Activated T-cell treated with anti-CD3 and anti-CD28 coated beads, Interleukin-2, amount 50 U/mL, for 4 hours (primary cell): ENCODE results near the gene FBLN1. TPM values are rescaled to one million over a fixed set of nuclear protein-coding genes. Genes with fewer than 3 reads are reported as not detected.

Experiments used
- ATAC-seq, 2 donors: fragments of 200-7000 bp; cut with Tn5 transposase; one replicate each; pipeline ENCODE4 v1.10.0; 2021
- DNase-seq: peaks from one replicate; pipeline ENCODE4 v3.0.0-alpha.2; 2020
- H3K27me3 Mint-ChIP-seq: one replicate; pipeline ENCODE4 v1.8.0; 2021; ENCODE audit warnings: low read depth, mixed read lengths
- H3K36me3 Mint-ChIP-seq: one replicate; pipeline ENCODE4 v1.8.0; 2022; ENCODE audit warnings: mixed read lengths; ENCODE audit not compliant: insufficient read depth
- H3K4me1 Mint-ChIP-seq: one replicate; pipeline ENCODE4 v1.8.0; 2021; ENCODE audit warnings: low read depth, mixed read lengths
- H3K4me3 Mint-ChIP-seq: one replicate; pipeline ENCODE4 v1.8.0; 2021; ENCODE audit warnings: mild to moderate bottlenecking, moderate library complexity, mixed read lengths
- H3K9me3 Mint-ChIP-seq: one replicate; pipeline ENCODE4 v1.8.0; 2021; ENCODE audit warnings: mixed read lengths
- total RNA-seq, 3 donors: library from RNA; stranded (reverse); gene quantifications; one replicate each; pipeline ENCODE4 v1.2.1, GENCODE V29; 2021

Gene FBLN1
- total RNA-seq, 3 donors from 2014 or later = 0.43 to 0.69 (median 0.46) TPM

DNA sequence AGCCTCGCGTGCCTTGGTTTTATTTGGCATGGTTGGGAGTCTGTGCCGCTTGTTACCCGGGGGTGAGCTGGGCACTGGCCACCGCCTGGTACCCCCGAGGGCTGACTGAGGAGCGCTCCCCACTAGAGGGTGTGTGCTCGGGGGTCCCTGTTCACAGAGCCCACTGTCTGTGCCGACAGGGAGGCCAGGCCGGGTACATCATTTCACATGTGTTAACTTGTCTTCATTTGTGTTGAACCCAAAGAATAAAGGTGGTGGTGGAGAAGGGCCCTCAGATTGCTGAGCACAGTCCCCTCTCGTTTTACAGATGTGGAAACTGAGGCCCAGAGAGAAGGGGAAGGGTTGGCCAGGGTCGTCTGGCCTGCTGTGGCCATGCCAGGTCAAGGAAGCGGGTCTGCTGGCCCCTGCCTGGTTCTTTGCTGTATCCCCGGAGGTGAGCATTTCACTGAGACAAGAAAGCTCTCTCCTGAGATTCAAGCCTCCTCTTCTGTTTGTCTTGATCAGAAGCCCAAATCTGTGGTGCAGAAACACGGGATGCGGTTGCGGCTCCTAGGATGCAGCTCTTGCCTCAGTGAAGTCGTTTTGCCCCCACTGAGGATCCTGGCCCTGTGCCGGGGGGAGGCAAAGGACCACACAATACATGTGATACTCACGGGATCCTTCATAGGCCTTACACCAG is 60.8 kb downstream of the FBLN1 start:
- peaks cover 24% of the 10 kb centered on the region for H3K27me3 Mint-ChIP-seq
- peaks cover 1% of the 10 kb centered on the region for H3K36me3 Mint-ChIP-seq
- ATAC-seq (no peak), DNase-seq (no peak)
- peaks cover 10% of the 10 kb centered on the region for H3K9me3 Mint-ChIP-seq
- H3K4me3 Mint-ChIP-seq = no peak overlapping the region
- H3K4me1 Mint-ChIP-seq = no peaks in the 10 kb centered on the region

GRCh38 chr22:45564349-45565030 is 61.8 kb downstream of the FBLN1 start:
- Mint-ChIP-seq H3K4me3 (no peak overlapping the region), H3K9me3 (peaks cover 10% of the 10 kb centered on the region), H3K4me1 (no peaks in the 10 kb centered on the region), H3K27me3 (peaks cover 24% of the 10 kb centered on the region), H3K36me3 (peaks cover 1% of the 10 kb centered on the region)
- ATAC-seq (no peak), DNase-seq (no peak)

DNA sequence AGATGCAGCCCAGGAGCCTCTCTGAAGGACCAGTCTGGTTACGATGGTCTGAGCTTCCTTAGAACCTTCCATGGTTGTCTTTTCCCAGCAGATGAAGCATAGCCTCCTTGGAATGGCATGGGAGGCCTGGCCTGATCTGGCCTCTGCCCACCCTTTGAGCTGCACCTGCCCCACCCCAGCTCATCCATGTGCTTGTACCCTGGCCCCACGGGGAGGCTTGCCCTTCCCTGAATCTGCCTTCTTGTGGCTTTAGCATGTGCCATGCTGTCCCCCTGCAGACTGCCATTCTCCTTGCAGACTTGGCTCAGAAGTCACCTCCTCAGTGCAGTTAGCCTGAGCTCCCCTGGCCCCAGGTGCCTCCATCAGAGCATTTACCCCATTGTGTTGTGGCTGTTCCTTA is 62.5 kb downstream of the FBLN1 start:
- DNase-seq (no peak), ATAC-seq (no peak)
- Mint-ChIP-seq H3K27me3 (peaks cover 24% of the 10 kb centered on the region), H3K4me1 (no peaks in the 10 kb centered on the region), H3K9me3 (peaks cover 5% of the 10 kb centered on the region), H3K4me3 (no peak overlapping the region), H3K36me3 (peaks cover under 1% of the 10 kb centered on the region)

- no peak overlapping the region for H3K4me3 Mint-ChIP-seq
- H3K27me3 Mint-ChIP-seq = peaks cover 24% of the 10 kb centered on the region
- no peak for DNase-seq
- H3K9me3 Mint-ChIP-seq = peaks cover 6% of the 10 kb centered on the region
- ATAC-seq = no peak
- no peaks in the 10 kb centered on the region for H3K36me3 Mint-ChIP-seq
- H3K4me1 Mint-ChIP-seq = no peaks in the 10 kb centered on the region
These were observed 63.3 kb downstream of the FBLN1 start for GRCh38 chr22:45565973-45566372.

DNA sequence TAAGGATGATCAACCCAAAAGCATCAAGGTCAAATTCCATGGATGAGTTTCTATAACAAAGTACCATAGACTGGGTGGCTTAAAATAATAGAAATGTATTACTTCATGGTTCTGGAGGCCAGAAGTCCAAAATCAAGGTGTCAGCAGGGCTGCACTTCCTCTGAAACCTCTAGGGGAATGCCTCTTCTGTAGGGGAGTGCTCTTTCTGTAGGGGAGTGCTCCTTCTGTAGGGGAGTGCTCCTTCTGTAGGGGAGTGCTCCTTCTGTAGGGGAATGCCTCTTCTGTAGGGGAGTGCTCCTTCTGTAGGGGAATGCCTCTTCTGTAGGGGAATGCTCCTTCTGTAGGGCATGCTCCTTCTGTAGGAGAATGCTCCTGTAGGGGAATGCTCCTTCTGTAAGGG is 65.5 kb downstream of the FBLN1 start:
- peaks cover 24% of the 10 kb centered on the region for H3K27me3 Mint-ChIP-seq
- H3K9me3 Mint-ChIP-seq = peaks cover 13% of the 10 kb centered on the region
- H3K36me3 Mint-ChIP-seq = no peaks in the 10 kb centered on the region
- no peak overlapping the region for H3K4me3 Mint-ChIP-seq
- DNase-seq (no peak), ATAC-seq (no peak)
- H3K4me1 Mint-ChIP-seq = no peaks in the 10 kb centered on the region

DNA sequence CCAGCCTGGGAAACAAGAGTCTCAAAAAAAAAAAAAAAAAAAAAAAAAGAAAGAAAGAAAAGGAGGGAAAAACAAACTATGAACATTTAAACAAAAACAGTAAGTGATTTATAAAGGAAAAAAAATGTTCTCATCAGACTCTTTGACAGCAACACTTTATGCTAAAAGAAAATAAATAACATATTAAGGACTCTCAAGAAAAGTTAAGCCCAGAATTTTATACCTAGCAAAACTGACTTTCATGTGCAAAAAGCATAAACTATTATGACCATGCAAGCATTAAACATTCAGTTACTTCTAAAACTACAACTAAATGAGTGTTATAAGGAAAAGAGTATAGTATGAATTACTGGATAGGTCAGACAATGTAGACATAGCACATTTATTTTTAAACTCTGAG is 68.4 kb downstream of the FBLN1 start:
- Mint-ChIP-seq H3K36me3 (no peaks in the 10 kb centered on the region), H3K4me1 (no peaks in the 10 kb centered on the region), H3K4me3 (no peak overlapping the region), H3K9me3 (peaks cover 13% of the 10 kb centered on the region), H3K27me3 (peaks cover 15% of the 10 kb centered on the region)
- DNase-seq (no peak), ATAC-seq (no peak)

DNA sequence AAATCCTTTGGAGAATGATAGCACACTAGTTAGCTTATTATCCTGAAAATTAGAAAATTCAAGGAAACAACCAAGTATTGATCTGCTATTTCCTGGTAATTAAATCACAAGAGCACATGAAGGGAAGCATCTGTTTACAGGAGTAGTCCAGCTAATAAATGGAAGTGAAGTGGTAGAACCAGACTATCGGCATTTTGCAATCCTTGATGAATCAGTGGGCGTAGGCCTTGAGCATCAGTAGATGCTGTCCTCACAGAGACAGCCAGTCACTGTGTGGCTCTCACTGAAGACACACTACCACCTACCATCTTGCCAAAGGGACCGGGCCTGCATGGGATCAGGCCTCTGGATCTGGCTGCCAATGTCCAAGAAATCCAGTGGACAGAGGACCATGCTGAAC is 69.8 kb downstream of the FBLN1 start:
- no peak overlapping the region for H3K4me3 Mint-ChIP-seq
- peaks cover 13% of the 10 kb centered on the region for H3K27me3 Mint-ChIP-seq
- DNase-seq (no peak), ATAC-seq (no peak)
- H3K9me3 Mint-ChIP-seq = peaks cover 13% of the 10 kb centered on the region
- H3K36me3 Mint-ChIP-seq = no peaks in the 10 kb centered on the region
- no peaks in the 10 kb centered on the region for H3K4me1 Mint-ChIP-seq

DNA sequence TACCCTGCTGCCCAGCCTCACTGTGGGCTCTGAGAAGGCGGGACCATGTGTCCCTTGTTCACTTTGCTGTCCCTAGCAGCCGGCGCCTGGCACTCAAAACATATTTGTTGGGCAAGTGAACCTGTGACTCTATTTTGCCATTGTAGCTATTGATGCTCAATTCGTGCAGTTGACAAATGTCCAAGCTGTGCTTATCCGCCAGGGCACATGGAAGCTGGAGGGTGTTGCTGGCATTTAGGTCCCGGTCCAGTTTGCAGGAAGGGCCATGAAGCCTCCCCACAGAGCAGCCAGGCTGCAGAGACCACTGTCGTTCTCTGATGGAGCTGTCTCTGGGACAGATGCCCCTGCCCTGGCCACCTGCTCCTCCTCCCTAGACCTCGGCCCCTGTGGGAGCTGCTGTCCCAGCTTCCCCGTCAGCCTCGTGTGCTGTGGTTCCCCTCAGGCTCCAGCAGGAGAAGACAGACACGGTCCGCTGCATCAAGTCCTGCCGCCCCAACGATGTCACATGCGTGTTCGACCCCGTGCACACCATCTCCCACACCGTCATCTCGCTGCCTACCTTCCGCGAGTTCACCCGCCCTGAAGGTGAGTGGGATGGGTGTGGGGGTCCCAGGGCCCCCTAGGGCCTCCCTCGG is 71.5 kb downstream of the FBLN1 start:
- no peaks in the 10 kb centered on the region for H3K4me1 Mint-ChIP-seq
- H3K9me3 Mint-ChIP-seq = peaks cover 13% of the 10 kb centered on the region
- H3K36me3 Mint-ChIP-seq = no peaks in the 10 kb centered on the region
- ATAC-seq (no peak), DNase-seq (no peak)
- H3K4me3 Mint-ChIP-seq = no peak overlapping the region
- peaks cover 15% of the 10 kb centered on the region for H3K27me3 Mint-ChIP-seq

- Mint-ChIP-seq H3K36me3 (no peaks in the 10 kb centered on the region), H3K4me1 (no peaks in the 10 kb centered on the region), H3K27me3 (peaks cover 15% of the 10 kb centered on the region), H3K4me3 (no peak overlapping the region), H3K9me3 (peaks cover 13% of the 10 kb centered on the region)
- DNase-seq (no peak), ATAC-seq (no peak)
These were observed 72.5 kb downstream of the FBLN1 start for GRCh38 chr22:45575173-45575572.

- H3K4me1 Mint-ChIP-seq = no peaks in the 10 kb centered on the region
- no peaks in the 10 kb centered on the region for H3K36me3 Mint-ChIP-seq
- H3K4me3 Mint-ChIP-seq = no peak overlapping the region
- no peak for DNase-seq
- no peak for ATAC-seq
- peaks cover 8% of the 10 kb centered on the region for H3K9me3 Mint-ChIP-seq
- H3K27me3 Mint-ChIP-seq = peaks cover 15% of the 10 kb centered on the region
These were observed 73.1 kb downstream of the FBLN1 start for GRCh38 chr22:45575607-45576272.

DNA sequence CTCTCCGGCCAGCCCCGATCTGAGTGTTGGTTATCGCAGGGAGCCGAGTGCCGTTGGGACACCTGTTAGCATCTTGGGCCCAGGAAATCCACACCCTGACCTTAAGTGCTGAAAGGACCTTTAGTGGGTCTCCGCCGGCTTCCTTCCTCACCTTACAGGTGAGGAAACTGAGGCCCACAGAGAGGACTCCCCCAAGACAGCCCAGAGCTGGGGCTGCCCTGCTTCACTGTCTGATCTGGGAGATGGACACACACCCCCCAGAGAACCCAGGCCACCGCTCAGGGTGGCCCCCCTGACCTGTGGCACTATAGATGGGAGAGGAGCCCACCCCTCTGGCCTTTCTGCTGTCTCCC is 73.6 kb downstream of the FBLN1 start:
- H3K4me1 Mint-ChIP-seq = no peaks in the 10 kb centered on the region
- DNase-seq (no peak), ATAC-seq (no peak)
- peaks cover 15% of the 10 kb centered on the region for H3K27me3 Mint-ChIP-seq
- no peak overlapping the region for H3K4me3 Mint-ChIP-seq
- peaks cover 4% of the 10 kb centered on the region for H3K9me3 Mint-ChIP-seq
- H3K36me3 Mint-ChIP-seq = no peaks in the 10 kb centered on the region

DNA sequence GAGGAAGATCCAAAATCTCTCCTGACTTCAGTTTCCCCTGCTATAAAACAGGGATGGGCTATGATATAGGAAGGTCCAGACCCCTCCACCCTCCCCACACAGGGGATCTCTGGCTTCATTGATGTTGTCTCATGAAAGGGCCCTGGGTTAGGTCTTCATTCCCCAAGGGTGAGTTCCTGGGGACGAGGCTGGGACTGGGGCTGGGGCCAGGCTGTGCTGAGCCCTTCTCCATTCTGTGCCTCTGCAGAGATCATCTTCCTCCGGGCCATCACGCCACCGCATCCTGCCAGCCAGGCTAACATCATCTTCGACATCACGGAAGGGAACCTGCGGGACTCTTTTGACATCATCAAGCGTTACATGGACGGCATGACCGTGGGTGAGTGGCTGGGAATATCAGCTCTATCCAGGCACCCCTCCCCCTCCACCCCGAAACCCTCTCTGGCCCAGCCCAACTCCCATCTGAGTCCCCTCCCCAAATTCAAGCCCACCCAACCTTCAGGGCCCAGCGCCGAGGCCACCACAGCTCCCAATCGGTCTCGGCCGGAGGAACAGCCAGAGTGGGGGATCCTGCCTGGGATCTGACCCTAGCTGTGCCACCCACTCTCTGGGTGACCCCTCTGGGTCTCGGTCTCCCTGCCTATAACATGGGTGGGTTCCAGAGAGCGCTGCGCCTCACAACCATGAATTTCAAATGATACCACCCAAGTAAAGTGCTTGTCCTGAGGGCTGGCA is 74.2 kb downstream of the FBLN1 start:
- Mint-ChIP-seq H3K36me3 (no peaks in the 10 kb centered on the region), H3K27me3 (peaks cover 15% of the 10 kb centered on the region), H3K9me3 (no peaks in the 10 kb centered on the region), H3K4me1 (no peaks in the 10 kb centered on the region), H3K4me3 (no peak overlapping the region)
- DNase-seq (no peak), ATAC-seq (no peak)

DNA sequence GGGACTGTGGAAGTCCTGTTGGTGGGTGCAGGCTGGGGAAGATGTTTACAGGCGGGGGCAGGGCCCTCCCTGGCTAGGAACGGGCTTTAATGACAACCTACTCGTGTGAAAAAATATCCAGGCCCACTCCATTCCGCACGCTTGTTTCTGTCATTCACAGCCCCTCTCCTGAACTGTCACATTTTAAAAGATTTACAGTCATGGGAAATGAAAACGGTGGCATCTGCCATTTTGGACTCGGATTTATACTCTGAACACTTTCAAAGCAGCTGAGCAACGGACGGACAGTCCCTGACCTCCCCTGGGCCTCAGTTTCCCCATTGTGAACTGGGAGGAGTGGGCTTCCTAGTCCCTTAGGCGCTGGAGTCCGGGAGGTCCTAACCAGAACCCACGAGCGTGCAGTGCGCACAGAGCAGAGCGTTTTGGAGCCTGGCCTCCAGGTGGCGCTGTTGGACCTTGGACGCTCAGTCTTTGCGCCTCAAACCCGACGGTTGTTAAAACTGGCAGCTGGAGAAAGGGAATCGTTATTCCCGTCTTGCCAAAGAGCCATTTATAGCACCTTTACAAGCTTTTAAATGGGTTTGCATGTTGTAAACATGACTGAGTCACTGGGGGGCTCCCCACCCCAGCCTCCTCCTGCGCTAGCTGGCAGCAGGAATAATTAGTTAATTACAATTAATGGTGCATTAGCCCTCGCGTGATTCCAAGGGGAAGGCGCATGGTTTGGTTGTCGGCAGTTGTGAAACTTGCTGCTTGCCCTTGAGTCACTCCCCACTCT is 75.3 kb downstream of the FBLN1 start:
- Mint-ChIP-seq H3K27me3 (peaks cover 15% of the 10 kb centered on the region), H3K36me3 (no peaks in the 10 kb centered on the region), H3K4me1 (peaks cover 2% of the 10 kb centered on the region), H3K9me3 (no peaks in the 10 kb centered on the region), H3K4me3 (no peak overlapping the region)
- ATAC-seq = peak; percentile 76 to 86
- DNase-seq = peak; percentile 74
